Measurements from ENCODE around the gene METTL1.
"Not testable (repeated sequence)": the region's sequence is repeated elsewhere in the genome, so short reads cannot be mapped to it uniquely, and the experiment has no call there.

Gene METTL1

GRCh38 chr12:57721846-57722608 lies 49.9 kb downstream of the METTL1 start:
- H3K27ac ChIP-seq (ENCODE audit: low read depth, low read length, severe bottlenecking); H3K9me3 ChIP-seq (ENCODE audit: control insufficient read depth, low read length); H3K4me3 ChIP-seq (ENCODE audit: extremely low read depth, insufficient read depth, low read length, poor library complexity, severe bottlenecking); H3K4me1 ChIP-seq (ENCODE audit: control insufficient read depth, insufficient read depth, low read length, poor library complexity, severe bottlenecking): not testable (repeated sequence)
- 96 to 99% methylated on average over 9 to 10 of the region's 16 CpGs for WGBS, 2 experiments (ENCODE audit: insufficient coverage in 2 of 2)
- H3K36me3 ChIP-seq (ENCODE audit: control insufficient read depth, insufficient read depth, low read length): peaks cover 38% of the 10 kb centered on the region

DNA sequence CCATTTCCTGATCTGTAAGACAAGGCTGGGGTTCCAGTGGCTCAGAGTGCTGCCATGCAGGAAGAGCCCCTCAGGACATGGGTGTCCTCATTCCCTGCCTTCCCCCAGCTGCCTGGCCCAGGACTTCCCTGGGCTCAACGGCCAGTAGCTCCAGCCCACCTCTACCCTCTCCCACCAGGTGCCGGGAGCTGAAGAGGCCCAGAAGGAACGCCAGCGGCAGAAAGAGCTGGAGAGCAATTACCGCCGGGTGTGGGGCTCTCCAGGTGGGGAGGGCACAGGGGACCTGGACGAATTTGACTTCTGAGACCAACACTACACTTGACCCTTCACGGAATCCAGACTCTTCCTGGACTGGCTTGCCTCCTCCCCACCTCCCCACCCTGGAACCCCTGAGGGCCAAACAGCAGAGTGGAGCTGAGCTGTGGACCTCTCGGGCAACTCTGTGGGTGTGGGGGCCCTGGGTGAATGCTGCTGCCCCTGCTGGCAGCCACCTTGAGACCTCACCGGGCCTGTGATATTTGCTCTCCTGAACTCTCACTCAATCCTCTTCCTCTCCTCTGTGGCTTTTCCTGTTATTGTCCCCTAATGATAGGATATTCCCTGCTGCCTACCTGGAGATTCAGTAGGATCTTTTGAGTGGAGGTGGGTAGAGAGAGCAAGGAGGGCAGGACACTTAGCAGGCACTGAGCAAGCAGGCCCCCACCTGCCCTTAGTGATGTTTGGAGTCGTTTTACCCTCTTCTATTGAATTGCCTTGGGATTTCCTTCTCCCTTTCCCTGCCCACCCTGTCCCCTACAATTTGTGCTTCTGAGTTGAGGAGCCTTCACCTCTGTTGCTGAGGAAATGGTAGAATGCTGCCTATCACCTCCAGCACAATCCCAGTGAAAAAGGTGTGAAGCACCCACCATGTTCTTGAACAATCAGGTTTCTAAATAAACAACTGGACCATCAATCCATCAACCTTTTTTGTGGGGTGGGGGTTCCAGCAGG lies 51.0 kb downstream of the METTL1 start:
- peaks cover 49% of the 10 kb centered on the region for H3K36me3 ChIP-seq (ENCODE audit: control insufficient read depth, insufficient read depth, low read length)
- no peak overlapping the region for H3K27ac ChIP-seq (ENCODE audit: low read depth, low read length, severe bottlenecking)
- no peaks in the 10 kb centered on the region for H3K9me3 ChIP-seq (ENCODE audit: control insufficient read depth, low read length)
- 93 to 96% methylated on average over 6 to 9 of the region's 11 CpGs for WGBS, 2 experiments (ENCODE audit: insufficient coverage in 2 of 2)
- H3K4me3 ChIP-seq (ENCODE audit: extremely low read depth, insufficient read depth, low read length, poor library complexity, severe bottlenecking): no peak overlapping the region
- H3K4me1 ChIP-seq (ENCODE audit: control insufficient read depth, insufficient read depth, low read length, poor library complexity, severe bottlenecking): no peaks in the 10 kb centered on the region

- Histone ChIP-seq H3K4me3 (ENCODE audit: extremely low read depth, insufficient read depth, low read length, poor library complexity, severe bottlenecking) (no peak overlapping the region), H3K9me3 (ENCODE audit: control insufficient read depth, low read length) (no peaks in the 10 kb centered on the region), H3K4me1 (ENCODE audit: control insufficient read depth, insufficient read depth, low read length, poor library complexity, severe bottlenecking) (no peaks in the 10 kb centered on the region), H3K36me3 (ENCODE audit: control insufficient read depth, insufficient read depth, low read length) (peaks cover 55% of the 10 kb centered on the region), H3K27ac (ENCODE audit: low read depth, low read length, severe bottlenecking) (no peak overlapping the region)
- 94 to 95% methylated on average over 14 to 17 of the region's 20 CpGs for WGBS, 2 experiments (ENCODE audit: insufficient coverage in 2 of 2)
These were observed 51.9 kb downstream of the METTL1 start for GRCh38 chr12:57719777-57720605.

DNA sequence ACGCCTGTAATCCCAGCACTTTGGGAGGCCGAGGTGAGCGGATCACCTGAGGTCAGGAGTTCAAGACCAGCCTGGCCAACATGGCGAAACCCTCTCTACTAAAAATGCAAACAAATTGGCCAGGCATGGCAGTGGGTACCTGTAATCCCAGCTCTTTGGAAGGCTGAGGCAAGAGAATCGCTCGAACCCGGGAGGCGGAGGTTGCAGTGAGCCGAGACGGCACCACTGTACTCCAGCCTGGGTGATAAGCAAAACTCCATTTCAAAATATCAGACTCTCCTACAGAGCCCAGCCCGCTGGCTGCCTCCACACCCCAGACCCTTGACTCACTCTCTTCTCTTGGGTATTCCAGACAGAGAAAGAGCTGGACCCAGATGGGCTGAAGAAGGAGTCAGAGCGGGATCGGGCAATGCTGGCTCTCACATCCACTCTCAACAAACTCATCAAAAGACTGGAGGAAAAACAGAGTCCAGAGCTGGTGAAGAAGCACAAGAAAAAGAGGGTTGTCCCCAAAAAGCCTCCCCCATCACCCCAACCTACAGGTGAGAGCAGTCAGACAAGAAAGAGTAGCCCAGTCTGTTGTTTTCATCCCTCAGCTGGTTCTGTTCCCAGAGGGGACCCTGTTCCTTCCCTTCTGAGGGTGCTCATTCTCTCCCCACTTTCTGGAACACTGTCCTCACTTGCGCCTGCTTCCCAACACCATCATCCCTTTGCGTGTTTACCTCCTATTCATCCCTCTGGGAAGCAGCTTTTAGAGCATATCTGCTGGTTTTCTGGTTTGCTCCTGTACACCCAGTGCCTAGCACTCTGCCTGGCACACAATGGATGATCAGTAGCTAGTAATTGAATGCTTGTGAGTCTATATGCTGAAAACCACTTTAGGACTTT lies 53.0 kb downstream of the METTL1 start:
- H3K27ac ChIP-seq (ENCODE audit: low read depth, low read length, severe bottlenecking): no peak overlapping the region
- no peak overlapping the region for H3K4me3 ChIP-seq (ENCODE audit: extremely low read depth, insufficient read depth, low read length, poor library complexity, severe bottlenecking)
- H3K4me1 ChIP-seq (ENCODE audit: control insufficient read depth, insufficient read depth, low read length, poor library complexity, severe bottlenecking): no peaks in the 10 kb centered on the region
- WGBS, 2 experiments (ENCODE audit: insufficient coverage in 2 of 2): 98% methylated on average over 8 to 9 of the region's 15 CpGs
- H3K36me3 ChIP-seq (ENCODE audit: control insufficient read depth, insufficient read depth, low read length): peaks cover 60% of the 10 kb centered on the region
- H3K9me3 ChIP-seq (ENCODE audit: control insufficient read depth, low read length): no peaks in the 10 kb centered on the region
